Measurements from ENCODE around the gene C2orf68.
"Not testable (repeated sequence)": the region's sequence is repeated elsewhere in the genome, so short reads cannot be mapped to it uniquely, and the experiment has no call there.

DNA sequence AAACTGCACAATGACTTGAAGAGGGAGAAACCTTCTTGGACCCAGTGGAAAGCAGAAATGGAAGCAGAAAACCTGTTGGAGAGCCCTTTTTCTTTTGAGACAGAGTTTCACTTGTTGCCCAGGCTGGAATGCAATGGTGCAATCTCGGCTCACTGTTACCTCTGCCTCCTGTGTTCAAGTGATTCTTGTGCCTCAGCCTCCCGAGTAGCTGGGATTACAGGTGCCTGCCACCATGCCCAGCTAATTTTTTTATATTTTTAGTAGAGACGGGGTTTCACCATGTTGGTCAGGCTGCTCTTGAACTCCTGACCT lies 7.8 kb downstream of the C2orf68 start:
- TF ChIP-seq, protein P1, sequence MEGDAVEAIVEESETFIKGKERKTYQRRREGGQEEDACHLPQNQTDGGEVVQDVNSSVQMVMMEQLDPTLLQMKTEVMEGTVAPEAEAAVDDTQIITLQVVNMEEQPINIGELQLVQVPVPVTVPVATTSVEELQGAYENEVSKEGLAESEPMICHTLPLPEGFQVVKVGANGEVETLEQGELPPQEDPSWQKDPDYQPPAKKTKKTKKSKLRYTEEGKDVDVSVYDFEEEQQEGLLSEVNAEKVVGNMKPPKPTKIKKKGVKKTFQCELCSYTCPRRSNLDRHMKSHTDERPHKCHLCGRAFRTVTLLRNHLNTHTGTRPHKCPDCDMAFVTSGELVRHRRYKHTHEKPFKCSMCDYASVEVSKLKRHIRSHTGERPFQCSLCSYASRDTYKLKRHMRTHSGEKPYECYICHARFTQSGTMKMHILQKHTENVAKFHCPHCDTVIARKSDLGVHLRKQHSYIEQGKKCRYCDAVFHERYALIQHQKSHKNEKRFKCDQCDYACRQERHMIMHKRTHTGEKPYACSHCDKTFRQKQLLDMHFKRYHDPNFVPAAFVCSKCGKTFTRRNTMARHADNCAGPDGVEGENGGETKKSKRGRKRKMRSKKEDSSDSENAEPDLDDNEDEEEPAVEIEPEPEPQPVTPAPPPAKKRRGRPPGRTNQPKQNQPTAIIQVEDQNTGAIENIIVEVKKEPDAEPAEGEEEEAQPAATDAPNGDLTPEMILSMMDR (conservative IDR thresholded peaks at IDR 0.05; ENCODE audit: low read length): not testable (repeated sequence)
- TF ChIP-seq EZH2phosphoT487 (IDR thresholded peaks at IDR 0.05; ENCODE audit: borderline replicate concordance, low read depth, low read length): not testable (repeated sequence)
